Fibroblast of lung (primary cell): Measurements from ENCODE around the gene LSAMP.

Experiments used
- EZH2 ChIP-seq: IDR thresholded peaks from 2 replicates; pipeline ENCODE4 v1.5.1; 2012; ENCODE audit warnings: low read length, control low read depth, mild to moderate bottlenecking; ENCODE audit errors: missing control alignments
- TF ChIP-seq, protein P1 (sequence below), 2 donors: IDR thresholded peaks in 1 of 2; conservative IDR thresholded peaks in 1 of 2; 1 replicate in 1 of 2; 2 replicates in 1 of 2; pipeline ENCODE4 v1.5.1; 2011 to 2012; ENCODE audit warnings: low read length in 2 of 2, control low read depth in 1 of 2, inconsistent platforms in 1 of 2, low read depth in 1 of 2, mild to moderate bottlenecking in 1 of 2

DNA sequence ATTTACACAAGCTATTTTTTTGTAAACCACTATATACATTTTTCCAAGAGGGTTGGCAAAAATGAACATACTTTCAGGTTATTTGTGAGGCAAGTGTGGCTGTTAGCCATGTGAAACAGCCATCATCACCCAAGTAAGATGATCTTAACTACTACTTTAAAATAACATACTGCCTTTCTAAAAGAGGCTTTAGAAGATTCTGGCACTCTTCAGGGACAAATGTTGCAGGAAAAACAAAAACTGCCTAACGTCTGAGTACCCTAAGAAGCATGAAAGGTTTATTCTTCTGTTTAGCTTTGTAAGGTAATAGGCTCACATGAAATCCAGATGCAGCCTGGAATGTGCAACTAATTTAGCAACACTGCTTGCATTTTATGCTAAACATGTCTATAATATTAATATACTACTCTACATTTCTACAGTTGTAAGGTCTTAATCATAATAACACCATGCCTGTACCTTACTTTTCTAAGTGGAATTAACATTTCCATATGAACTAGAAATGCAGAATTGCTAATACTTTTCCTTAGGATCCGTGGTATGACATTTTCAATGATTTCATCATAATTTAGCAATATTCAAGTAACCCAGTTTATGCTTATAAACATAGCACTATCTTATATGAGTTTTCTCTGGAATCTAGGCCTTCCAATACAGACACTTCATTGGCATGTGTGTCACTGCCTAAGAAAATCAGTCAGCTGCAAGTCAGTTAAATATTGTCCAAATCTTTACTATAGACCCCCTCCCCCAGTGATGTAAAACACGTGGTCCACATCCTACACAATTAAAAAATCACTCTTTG, 4.5 kb upstream of the LSAMP start:
- TF ChIP-seq, protein P1, sequence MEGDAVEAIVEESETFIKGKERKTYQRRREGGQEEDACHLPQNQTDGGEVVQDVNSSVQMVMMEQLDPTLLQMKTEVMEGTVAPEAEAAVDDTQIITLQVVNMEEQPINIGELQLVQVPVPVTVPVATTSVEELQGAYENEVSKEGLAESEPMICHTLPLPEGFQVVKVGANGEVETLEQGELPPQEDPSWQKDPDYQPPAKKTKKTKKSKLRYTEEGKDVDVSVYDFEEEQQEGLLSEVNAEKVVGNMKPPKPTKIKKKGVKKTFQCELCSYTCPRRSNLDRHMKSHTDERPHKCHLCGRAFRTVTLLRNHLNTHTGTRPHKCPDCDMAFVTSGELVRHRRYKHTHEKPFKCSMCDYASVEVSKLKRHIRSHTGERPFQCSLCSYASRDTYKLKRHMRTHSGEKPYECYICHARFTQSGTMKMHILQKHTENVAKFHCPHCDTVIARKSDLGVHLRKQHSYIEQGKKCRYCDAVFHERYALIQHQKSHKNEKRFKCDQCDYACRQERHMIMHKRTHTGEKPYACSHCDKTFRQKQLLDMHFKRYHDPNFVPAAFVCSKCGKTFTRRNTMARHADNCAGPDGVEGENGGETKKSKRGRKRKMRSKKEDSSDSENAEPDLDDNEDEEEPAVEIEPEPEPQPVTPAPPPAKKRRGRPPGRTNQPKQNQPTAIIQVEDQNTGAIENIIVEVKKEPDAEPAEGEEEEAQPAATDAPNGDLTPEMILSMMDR (conservative IDR thresholded peaks at IDR 0.05 in 1 of 2, IDR thresholded peaks at IDR 0.05 in 1 of 2; ENCODE audit: low read depth in 1 of 2, low read length in 2 of 2) = no peak
- TF ChIP-seq EZH2 = no peak
